Esophagus muscularis mucosa (tissue), 4 donors: ENCODE results near the gene IPO11. TPM values are rescaled to one million over a fixed set of nuclear protein-coding genes. Genes with fewer than 3 reads are reported as not detected.

Source experiments
- DNase-seq: peaks from one replicate; pipeline ENCODE4 v3.0.0-alpha.2; 2017; ENCODE audit errors: extremely low spot score
- H3K27ac ChIP-seq, 4 donors: fragments of 200-600 bp; sonication (generic); replicated peaks in 1 of 4; 1 replicate in 3 of 4; 2 replicates in 1 of 4; pipeline ENCODE4 v1.5.1; 2016 to 2019; ENCODE audit warnings: mild to moderate bottlenecking in 1 of 4
- H3K27me3 ChIP-seq, 4 donors: fragments of 200-600 bp; sonication (generic); one replicate each; pipeline versions ENCODE4 v1.5.1 to v1.6.0; 2016 to 2019
- H3K36me3 ChIP-seq, 4 donors: fragments of 200-600 bp; sonication (generic); one replicate each; pipeline ENCODE4 v1.5.1; 2016 to 2019
- H3K4me1 ChIP-seq, 4 donors: fragments of 200-600 bp; sonication (generic); one replicate each; pipeline ENCODE4 v1.5.1; 2016 to 2019
- H3K4me3 ChIP-seq, 4 donors: fragments of 200-600 bp; sonication (generic); 1 replicate in 2 of 4; 2 replicates in 2 of 4; pipeline ENCODE4 v1.5.1; 2016 to 2019; ENCODE audit warnings: mild to moderate bottlenecking in 4 of 4, moderate library complexity in 1 of 4
- H3K9me3 ChIP-seq, 4 donors: fragments of 200-600 bp; sonication (generic); 1 replicate in 3 of 4; 2 replicates in 1 of 4; pipeline ENCODE4 v1.5.1; 2016 to 2019
- EP300 ChIP-seq: sonication (generic); formaldehyde crosslinking; IDR thresholded peaks from one replicate; pipeline ENCODE4 v1.6.1; 2017; ENCODE audit warnings: antibody characterized with exemption
- POLR2A ChIP-seq: fragments of 450-650 bp; IDR thresholded peaks from one replicate; pipeline ENCODE4 v1.6.1; 2017; ENCODE audit warnings: antibody characterized with exemption, moderate library complexity, mild to moderate bottlenecking, low read depth
- POLR2AphosphoS5 ChIP-seq, 2 donors: sonication (generic); formaldehyde crosslinking; IDR thresholded peaks; one replicate each; pipeline ENCODE4 v1.6.1; 2017; ENCODE audit warnings: antibody characterized with exemption in 2 of 2
- WGBS: methylation state at CpG from one replicate; pipeline ENCODE4 v1.1.5; 2018; 5-methylcytosine and 5-hydroxymethylcytosine counted together
- intact Hi-C: fragments of 100-400 bp; cut with DNase I; formaldehyde crosslinking; loops from one replicate; pipeline ENCODE4 v1.15.1; 2023
- total RNA-seq, 4 donors: library from RNA; depleted of rRNA; stranded (reverse); fragments of >200 nt; gene quantifications; one replicate each; pipeline versions ENCODE4 v1.1.0 to v1.2.1, GENCODE V29; 2016
- TF ChIP-seq, protein P1 (sequence below), 3 experiments: fragments of 200-600 bp in 2 of 3; fragments of 450-650 bp in 1 of 3; sonication (generic) in 2 of 3; IDR thresholded peaks; one replicate each; pipeline ENCODE4 v1.5.1; 2017 to 2019; ENCODE audit warnings: antibody characterized with exemption in 3 of 3, mild to moderate bottlenecking in 2 of 3, moderate library complexity in 1 of 3

The IPO11 gene
- total RNA-seq, 4 donors from 2014 or later: 14.8 to 19.6 (median 18.3) TPM

DNA sequence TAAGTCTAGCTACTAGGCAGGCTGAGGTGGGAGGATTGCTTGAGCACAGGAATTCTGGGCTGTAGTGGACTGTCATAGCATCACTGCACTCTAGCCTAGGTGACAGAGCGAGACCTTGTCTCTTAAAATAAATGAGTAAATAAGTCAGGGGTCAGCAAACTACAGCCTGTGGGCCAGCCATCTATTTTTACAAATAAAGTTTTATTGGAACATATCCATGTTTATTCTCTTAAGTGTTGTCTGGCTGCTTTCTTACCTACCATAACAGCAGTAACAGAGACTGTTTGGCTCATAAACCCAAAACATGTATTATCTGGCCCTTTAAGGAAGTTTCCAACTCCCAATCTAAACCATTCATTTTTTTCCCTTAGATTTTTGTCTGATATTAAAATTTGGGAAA lies 38.5 kb upstream of the IPO11 start:
- no peaks in the 10 kb centered on the region for H3K9me3 ChIP-seq
- H3K4me1 ChIP-seq: no peaks in the 10 kb centered on the region
- TF ChIP-seq, protein P1, sequence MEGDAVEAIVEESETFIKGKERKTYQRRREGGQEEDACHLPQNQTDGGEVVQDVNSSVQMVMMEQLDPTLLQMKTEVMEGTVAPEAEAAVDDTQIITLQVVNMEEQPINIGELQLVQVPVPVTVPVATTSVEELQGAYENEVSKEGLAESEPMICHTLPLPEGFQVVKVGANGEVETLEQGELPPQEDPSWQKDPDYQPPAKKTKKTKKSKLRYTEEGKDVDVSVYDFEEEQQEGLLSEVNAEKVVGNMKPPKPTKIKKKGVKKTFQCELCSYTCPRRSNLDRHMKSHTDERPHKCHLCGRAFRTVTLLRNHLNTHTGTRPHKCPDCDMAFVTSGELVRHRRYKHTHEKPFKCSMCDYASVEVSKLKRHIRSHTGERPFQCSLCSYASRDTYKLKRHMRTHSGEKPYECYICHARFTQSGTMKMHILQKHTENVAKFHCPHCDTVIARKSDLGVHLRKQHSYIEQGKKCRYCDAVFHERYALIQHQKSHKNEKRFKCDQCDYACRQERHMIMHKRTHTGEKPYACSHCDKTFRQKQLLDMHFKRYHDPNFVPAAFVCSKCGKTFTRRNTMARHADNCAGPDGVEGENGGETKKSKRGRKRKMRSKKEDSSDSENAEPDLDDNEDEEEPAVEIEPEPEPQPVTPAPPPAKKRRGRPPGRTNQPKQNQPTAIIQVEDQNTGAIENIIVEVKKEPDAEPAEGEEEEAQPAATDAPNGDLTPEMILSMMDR (IDR thresholded peaks at IDR 0.05): no peak
- TF ChIP-seq EP300 (no peak), POLR2A (no peak), POLR2AphosphoS5 (IDR thresholded peaks at IDR 0.05) (no peak)
- intact Hi-C loops: no loop called here
- H3K27ac ChIP-seq: no peak overlapping the region
- 96% methylated on average over 1 of the region's 1 CpG for WGBS
- H3K27me3 ChIP-seq: no peaks in the 10 kb centered on the region
- no peak overlapping the region for H3K4me3 ChIP-seq
- peaks cover 43 to 75% (median 50%) of the 10 kb centered on the region in 4 donors for H3K36me3 ChIP-seq
- no peak for DNase-seq

DNA sequence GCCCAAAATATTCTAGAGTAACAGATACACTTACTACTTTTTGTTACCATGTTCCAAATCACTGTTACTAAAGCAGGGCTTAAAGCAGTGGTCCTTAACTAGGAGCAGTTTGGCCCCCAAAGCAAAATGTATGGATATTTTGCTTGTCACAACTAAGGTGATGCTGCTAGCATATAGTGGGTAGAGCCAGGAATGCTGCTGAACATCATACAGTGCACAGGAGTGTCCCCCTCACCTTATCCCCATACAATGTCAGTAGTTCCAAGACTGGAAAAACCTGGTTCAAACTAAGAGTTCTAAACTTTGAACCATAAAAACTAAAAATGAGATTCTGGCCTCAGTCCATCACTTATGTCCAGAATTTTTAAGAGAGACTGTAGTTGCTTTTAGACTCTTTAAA lies 36.9 kb upstream of the IPO11 start:
- Histone ChIP-seq H3K27ac (no peak overlapping the region), H3K4me3 (no peak overlapping the region), H3K9me3 (no peaks in the 10 kb centered on the region), H3K27me3 (no peaks in the 10 kb centered on the region), H3K36me3 (peaks cover 44 to 84% (median 57%) of the 10 kb centered on the region in 4 donors), H3K4me1 (no peaks in the 10 kb centered on the region)
- TF ChIP-seq POLR2AphosphoS5 (IDR thresholded peaks at IDR 0.05) (no peak), EP300 (no peak), POLR2A (no peak)
- TF ChIP-seq, protein P1 (IDR thresholded peaks at IDR 0.05): no peak
- DNase-seq: no peak
- intact Hi-C loops: no loop called here

DNA sequence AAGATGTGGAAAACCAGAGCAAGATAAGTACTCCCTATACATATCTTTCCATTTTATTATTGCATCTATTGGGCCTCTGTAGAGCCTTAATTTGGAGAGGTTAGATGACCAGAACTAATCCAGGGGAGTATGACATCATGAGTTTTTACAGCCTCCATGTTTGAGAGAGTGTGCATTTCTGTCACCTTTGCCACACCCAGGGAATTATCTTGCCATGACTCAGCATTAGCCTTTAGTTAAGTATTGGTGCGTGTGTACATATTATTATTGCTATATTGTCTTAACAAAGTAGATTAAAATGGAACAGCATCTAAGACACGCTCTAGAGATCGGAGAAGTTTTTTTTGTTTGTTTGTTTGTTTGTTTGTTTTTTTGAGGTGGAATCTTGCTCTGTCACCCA lies 36.5 kb upstream of the IPO11 start:
- no peaks in the 10 kb centered on the region for H3K4me1 ChIP-seq
- no peaks in the 10 kb centered on the region for H3K9me3 ChIP-seq
- no peak overlapping the region for H3K4me3 ChIP-seq
- H3K27ac ChIP-seq: no peak overlapping the region
- 97% methylated on average over 3 of the region's 3 CpGs for WGBS
- H3K36me3 ChIP-seq: peaks cover 44 to 84% (median 60%) of the 10 kb centered on the region in 4 donors
- no peak for TF ChIP-seq POLR2AphosphoS5 (IDR thresholded peaks at IDR 0.05)
- TF ChIP-seq EP300: no peak
- TF ChIP-seq, protein P1 (IDR thresholded peaks at IDR 0.05): no peak
- no peak for TF ChIP-seq POLR2A
- no peak for DNase-seq
- intact Hi-C loops: no loop called here
- H3K27me3 ChIP-seq: no peaks in the 10 kb centered on the region

DNA sequence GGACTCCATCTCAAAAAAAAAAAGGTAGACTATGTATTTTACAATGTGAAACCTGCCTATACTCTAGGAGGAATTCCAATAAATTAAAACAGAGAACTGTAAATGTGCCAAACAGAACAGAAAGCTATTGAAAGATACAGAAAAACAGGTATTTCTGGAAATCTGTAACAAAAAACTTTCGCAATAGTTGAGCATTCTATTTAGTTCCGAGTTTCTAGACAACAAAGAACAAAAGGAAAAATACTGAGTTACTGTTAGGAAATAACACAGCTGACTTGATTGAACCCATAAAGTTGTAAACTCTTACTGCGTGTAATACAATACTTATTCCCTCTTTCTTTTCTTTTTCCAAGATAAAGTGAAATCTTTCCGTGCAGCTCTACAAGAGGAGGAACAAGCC lies 27.4 kb upstream of the IPO11 start:
- peaks cover 37 to 98% (median 63%) of the 10 kb centered on the region in 4 donors for H3K36me3 ChIP-seq
- no peak overlapping the region for H3K4me3 ChIP-seq
- H3K27ac ChIP-seq: no peak overlapping the region
- 95% methylated on average over 4 of the region's 4 CpGs for whole genome bisulfite sequencing
- H3K4me1 ChIP-seq: peaks cover 0 to 9% (median 2%) of the 10 kb centered on the region in 4 donors
- no peaks in the 10 kb centered on the region for H3K9me3 ChIP-seq
- intact Hi-C loops: no loop called here
- no peak for DNase-seq
- H3K27me3 ChIP-seq: no peaks in the 10 kb centered on the region
- TF ChIP-seq POLR2A (no peak), EP300 (no peak), POLR2AphosphoS5 (IDR thresholded peaks at IDR 0.05) (no peak)
- TF ChIP-seq, protein P1 (IDR thresholded peaks at IDR 0.05): no peak

DNA sequence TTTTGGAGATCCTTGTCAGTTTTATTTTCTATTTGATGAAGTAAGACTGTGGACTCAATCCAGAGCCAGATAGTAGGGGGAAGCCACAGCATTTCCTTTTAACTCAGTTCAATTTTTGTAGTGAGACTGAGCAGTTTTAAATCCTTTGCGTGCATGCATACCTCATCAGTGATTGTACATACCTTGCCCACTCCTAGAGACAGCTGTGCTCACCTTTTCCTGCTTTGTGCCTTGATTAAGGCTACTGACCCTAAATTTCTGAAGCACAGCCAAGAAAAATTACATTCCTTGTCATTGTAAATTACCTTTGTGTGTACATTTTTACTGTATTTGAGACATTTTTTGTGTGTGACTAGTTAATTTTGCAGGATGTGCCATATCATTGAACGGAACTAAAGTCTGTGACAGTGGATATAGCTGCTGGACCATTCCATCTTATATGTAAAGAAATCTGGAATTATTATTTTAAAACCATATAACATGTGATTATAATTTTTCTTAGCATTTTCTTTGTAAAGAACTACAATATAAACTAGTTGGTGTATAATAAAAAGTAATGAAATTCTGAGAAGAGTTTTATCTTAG lies 26.7 kb upstream of the IPO11 start:
- intact Hi-C loops: no loop called here
- DNase-seq: no peak
- Histone ChIP-seq H3K27me3 (no peaks in the 10 kb centered on the region), H3K27ac (no peak overlapping the region), H3K4me1 (peaks cover 0 to 9% (median 2%) of the 10 kb centered on the region in 4 donors), H3K4me3 (no peak overlapping the region), H3K9me3 (no peaks in the 10 kb centered on the region), H3K36me3 (peaks cover 42 to 98% (median 67%) of the 10 kb centered on the region in 4 donors)
- whole genome bisulfite sequencing: 96% methylated on average over 2 of the region's 2 CpGs
- TF ChIP-seq POLR2A (no peak), EP300 (no peak), POLR2AphosphoS5 (IDR thresholded peaks at IDR 0.05) (no peak)
- TF ChIP-seq, protein P1 (IDR thresholded peaks at IDR 0.05): no peak
